GM18519 (cell line): ENCODE measurements around the gene PTPRN2.
"Not testable (repeated sequence)": the region's sequence is repeated elsewhere in the genome, so short reads cannot be mapped to it uniquely, and the experiment has no call there.

ENCODE experiments used
- ATAC-seq: cut with Tn5 transposase; IDR thresholded peaks from one replicate; pipeline ENCODE4 v1.9.1; 2021; ENCODE audit warnings: mild to moderate bottlenecking, moderate library complexity; ENCODE audit not compliant: unreplicated experiment, low FRiP score

PTPRN2 gene

GRCh38 chr7:158409816-158410330, 177.8 kb downstream of the PTPRN2 start:
- ATAC-seq = no peak

- ATAC-seq = no peak
Observed at GRCh38 chr7:158409120-158409519, 178.5 kb downstream of the PTPRN2 start.

- ATAC-seq = no peak
Observed at GRCh38 chr7:158408318-158408920, 179.2 kb downstream of the PTPRN2 start.

GRCh38 chr7:158407581-158408317, 179.9 kb downstream of the PTPRN2 start:
- ATAC-seq = no peak

GRCh38 chr7:158406801-158407200, 180.8 kb downstream of the PTPRN2 start:
- ATAC-seq = no peak

GRCh38 chr7:158406364-158406763, 181.3 kb downstream of the PTPRN2 start:
- ATAC-seq = no peak

GRCh38 chr7:158405771-158406170, 181.9 kb downstream of the PTPRN2 start:
- ATAC-seq = not testable (repeated sequence)

GRCh38 chr7:158405324-158405723, 182.3 kb downstream of the PTPRN2 start:
- ATAC-seq = no peak

GRCh38 chr7:158404031-158404761, 183.4 kb downstream of the PTPRN2 start:
- no peak for ATAC-seq

GRCh38 chr7:158403013-158403821, 184.4 kb downstream of the PTPRN2 start:
- ATAC-seq = no peak

GRCh38 chr7:158402471-158402870, 185.2 kb downstream of the PTPRN2 start:
- ATAC-seq = no peak

- ATAC-seq = no peak
Observed at GRCh38 chr7:158401826-158402225, 185.8 kb downstream of the PTPRN2 start.

GRCh38 chr7:158401295-158401694, 186.3 kb downstream of the PTPRN2 start:
- ATAC-seq = no peak

- no peak for ATAC-seq
Observed at GRCh38 chr7:158400601-158401225, 186.9 kb downstream of the PTPRN2 start.

- no peak for ATAC-seq
Observed at GRCh38 chr7:158399762-158400161, 187.9 kb downstream of the PTPRN2 start.

GRCh38 chr7:158398750-158399149, 188.9 kb downstream of the PTPRN2 start:
- ATAC-seq = no peak

- no peak for ATAC-seq
Observed at GRCh38 chr7:158397885-158398284, 189.7 kb downstream of the PTPRN2 start.

- no peak for ATAC-seq
Observed at GRCh38 chr7:158396982-158397862, 190.4 kb downstream of the PTPRN2 start.

- no peak for ATAC-seq
Observed at GRCh38 chr7:158396301-158396905, 191.2 kb downstream of the PTPRN2 start.
